Sciatic nerve (tissue), 2 donors: ENCODE results near the gene ECE1. TPM values are rescaled to one million over a fixed set of nuclear protein-coding genes. Genes with fewer than 3 reads are reported as not detected.
"Not testable (repeated sequence)": the region's sequence is repeated elsewhere in the genome, so short reads cannot be mapped to it uniquely, and the experiment has no call there.

Source experiments
- ATAC-seq: fragments of 200-7000 bp; cut with Tn5 transposase; one replicate; pipeline ENCODE4 v1.9.1; 2020; ENCODE audit warnings: mild to moderate bottlenecking, moderate library complexity
- DNase-seq: peaks from one replicate; pipeline ENCODE4 v3.0.0-alpha.2; 2020; ENCODE audit warnings: low spot score
- intact Hi-C: fragments of 100-400 bp; cut with DNase I; formaldehyde crosslinking; loops from one replicate; pipeline ENCODE4 v1.14.2; 2022
- total RNA-seq: library from RNA; stranded (reverse); fragmentation: NEBNext Ultra II Directional; extraction: Animal tissue kit (Norgen Biotek cat#: 25700); gene quantifications from one replicate; pipeline ENCODE4 v1.2.1, GENCODE V29; 2021
- donor health status: DM: no; HTN: no; CAD: no.
- donor health status: DM: no; HTN: no; CAD: no.

Gene ECE1
- total RNA-seq, 1 donor from 2014 or later = 117 TPM

DNA sequence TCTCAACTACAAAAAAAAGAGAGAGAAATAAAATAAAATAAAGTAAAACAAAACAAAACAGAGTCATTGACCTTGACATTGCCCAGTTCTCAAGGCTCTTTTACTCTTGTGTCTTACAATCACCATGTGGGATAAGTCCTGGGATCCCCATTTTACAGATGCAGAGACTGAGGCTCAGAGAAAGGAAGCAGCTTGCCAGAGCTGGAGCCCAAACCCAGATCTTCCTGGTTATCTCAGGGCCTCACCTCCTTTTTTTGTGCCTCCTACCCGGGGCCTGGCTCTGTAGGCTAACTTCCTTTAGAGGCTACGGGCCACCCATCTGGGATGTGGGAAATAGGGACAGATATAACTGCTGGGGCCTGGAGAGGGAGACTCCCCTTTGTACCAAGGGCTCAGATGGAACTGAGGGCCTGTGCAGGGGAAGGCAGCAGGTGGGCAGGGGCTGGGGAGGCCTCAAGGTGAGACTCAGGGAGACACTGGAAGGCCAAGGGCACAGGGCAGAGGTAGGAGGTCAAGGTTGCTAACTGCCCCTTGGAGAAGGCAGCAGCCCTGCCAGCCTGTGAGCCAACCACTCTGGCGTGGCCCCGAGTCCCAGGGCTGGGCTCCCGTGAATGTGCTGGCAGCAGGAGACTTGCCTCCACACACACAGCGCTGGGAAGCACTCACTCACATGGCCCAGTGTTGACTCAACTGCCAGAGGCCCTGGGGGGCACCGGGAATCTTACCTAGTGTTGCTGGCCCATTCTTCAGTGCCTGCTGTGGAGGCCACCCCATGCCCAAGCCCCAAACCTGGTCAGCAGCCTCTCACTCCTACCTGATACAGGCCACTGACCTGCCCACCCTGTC, 6.5 kb upstream of the ECE1 start:
- intact Hi-C loops = no loop called here
- DNase-seq (no peak), ATAC-seq (no peak)

DNA sequence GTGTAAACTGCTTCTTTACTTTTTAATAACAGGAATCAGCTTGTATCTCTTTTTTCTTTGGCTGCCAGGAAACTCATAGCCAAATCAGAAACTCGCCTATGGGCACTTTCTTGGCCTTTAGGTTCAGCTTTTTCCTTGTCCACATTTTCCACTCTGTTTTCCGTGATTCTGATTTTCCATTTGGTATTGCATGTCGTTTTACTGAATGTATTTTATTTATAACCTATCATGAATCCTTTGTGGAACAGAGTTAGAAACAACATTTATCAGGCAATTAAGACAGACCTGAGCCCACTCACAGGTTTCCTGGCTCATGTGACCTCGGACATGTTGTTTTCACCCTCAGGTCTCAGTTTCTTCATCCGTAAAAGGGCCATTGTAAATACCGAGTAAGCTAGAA, 5.3 kb upstream of the ECE1 start:
- DNase-seq = no peak
- no peak for ATAC-seq
- intact Hi-C loops = no loop called here

DNA sequence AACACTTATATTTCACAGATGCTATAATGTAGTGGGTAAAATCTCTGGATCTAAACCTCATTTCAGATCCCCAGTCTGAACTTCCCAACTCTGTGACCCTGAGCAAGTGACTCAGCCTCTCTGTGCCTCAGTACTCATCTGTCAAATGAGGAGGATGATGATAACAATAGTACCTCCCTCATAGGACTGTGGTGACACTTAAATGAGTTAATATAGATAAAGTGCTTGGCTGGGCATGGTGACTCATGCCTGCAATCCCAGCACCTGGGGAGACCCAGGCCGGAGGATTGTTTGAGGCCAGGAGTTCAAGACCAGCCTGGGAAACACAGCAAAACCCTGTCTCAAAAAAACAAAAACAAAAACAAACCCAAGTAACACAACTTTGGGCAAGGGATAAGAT, 4.7 kb upstream of the ECE1 start:
- intact Hi-C loops = no loop called here
- ATAC-seq = no peak
- no peak for DNase-seq

DNA sequence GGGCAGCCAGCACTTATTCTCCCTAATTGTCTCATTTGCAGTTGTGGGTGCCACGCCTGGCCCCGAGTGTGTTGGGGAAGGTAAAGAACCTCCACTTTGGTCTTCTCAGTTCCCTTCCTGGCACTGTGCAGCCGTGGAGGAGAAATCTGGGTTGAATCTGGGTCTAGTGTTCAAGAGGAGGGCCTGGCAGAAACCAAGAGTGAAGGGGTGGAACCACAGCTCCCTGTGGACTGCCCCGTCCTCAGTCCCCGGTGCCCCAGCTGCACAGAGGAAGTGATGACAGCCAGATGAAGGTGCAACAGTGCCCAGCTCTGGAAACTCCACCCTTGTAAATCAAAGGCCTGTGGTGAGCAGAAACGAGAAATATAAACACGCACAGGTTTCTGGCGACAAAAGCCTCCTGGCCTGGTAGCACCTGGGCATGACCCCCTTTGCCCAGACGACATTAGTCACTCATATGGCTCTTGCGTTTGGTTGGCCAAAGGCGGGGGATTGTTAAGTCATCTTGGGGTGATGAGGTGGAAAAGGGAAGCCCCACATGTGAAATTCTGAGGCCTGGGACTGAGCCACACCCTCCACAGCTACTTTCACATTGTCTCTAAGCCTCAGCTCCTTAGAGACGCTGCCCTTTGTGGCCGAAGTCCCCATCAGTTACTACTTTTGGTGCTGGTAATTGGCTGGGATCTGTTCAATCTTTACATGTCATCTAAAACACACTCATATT, 4.2 kb upstream of the ECE1 start:
- DNase-seq = no peak
- intact Hi-C loops = no loop called here
- ATAC-seq = no peak

DNA sequence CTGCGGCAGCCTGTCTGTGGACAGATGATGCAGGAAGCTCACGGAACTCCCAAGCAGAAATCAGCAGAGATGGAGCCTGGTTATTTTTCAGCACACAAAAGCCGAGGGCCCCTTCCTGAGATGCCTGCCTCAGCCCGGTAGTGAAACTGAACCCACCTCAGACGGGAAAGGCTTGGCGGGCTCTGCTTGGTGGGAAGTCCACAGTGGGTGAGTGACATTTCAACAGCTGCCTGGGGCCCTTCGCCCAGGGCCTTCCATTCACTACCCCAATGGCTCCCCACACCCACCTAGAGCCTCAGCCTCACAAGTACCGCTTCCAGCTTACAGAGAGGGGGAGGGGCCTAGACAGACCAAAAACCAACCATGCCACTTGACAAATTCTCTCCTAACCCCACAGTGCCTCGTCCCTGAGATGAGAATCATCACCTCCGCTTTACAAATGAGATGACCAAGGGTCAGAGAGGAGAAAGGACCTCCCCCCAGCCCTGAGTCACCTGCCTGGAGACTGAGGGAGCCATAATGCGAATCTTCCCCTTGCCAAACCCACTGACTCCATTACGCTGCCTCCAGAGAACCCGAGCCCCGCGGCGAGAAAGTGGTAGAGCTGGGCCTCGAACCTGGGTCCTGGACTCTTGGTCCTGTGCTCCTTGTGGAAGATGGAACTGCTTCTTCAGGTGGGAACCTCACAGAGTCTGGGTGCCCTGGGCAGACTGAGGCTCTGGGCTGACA, 3.4 kb upstream of the ECE1 start:
- ATAC-seq (no peak), DNase-seq (no peak)
- intact Hi-C loops = no loop called here

DNA sequence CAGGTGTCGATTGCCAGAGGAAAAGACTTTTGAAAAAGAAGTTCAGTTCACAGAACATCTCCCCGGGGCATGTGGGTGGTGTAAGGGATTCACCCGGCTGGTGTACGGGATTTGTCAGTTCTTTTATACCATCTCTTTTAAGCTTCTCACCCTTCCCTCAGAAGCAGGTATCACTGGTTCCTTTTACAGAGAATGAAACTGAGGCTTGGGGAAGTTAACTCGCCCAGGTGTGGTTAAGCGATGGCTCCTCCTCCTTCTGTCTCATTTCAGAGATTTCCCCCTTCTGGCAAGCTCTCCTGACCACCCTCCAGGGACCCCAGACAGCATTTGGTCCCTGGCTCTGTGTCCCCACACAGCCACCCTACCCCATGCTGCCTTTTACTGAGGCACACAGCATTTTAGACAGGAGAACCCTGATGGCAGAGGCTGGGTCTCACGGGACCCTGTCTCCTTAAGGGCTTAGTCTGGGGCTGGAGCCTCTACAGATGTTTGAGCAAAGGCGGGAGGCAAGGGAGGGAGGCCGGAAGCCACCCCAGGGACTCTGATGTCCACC, 2.8 kb upstream of the ECE1 start:
- intact Hi-C loops = no loop called here
- ATAC-seq (no peak), DNase-seq (no peak)

DNA sequence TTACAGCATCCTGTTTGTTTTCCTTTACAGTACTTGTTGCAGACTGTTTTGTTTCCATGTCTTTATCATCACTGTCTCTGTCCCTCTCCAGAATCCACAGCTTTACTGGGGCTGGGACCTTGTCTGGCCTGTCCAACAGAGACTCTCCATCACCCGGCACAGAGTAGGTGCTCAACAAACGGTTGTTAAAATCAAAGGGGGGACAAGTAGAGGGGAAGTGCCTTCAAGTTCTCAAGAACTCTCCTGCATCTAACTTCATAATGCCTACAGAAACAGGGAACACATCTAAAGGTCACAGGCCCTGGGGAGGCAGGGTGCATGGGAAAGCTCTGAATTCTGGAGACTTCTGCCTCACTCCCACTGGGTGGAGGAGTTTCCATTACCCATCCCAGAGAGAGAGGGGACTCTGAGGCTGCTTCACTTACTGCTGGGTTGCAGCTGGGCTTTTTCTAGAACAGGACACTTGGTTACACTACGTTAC, 2.3 kb upstream of the ECE1 start:
- ATAC-seq (no peak), DNase-seq (no peak)
- intact Hi-C loops = no loop called here

DNA sequence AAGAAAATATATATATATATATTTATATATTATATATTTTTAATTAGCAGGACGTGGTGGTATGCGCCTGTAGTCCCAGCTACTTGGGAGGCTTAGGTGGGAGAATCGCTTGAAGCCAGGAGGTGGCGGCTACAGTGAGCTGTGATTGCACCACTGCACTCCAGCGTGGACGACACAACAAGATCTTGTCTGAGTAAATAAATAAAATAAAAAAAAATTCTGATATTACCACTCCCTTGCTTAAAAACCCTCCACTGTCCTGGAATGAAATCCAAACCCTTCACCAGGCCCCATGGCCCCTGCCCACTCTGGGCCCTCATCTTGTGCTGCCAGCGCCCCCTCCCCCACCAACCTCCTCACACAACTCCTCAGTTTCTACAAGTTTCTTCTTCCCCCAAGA, 1.7 kb upstream of the ECE1 start:
- DNase-seq = no peak
- ATAC-seq = no peak
- intact Hi-C loops = no loop called here

DNA sequence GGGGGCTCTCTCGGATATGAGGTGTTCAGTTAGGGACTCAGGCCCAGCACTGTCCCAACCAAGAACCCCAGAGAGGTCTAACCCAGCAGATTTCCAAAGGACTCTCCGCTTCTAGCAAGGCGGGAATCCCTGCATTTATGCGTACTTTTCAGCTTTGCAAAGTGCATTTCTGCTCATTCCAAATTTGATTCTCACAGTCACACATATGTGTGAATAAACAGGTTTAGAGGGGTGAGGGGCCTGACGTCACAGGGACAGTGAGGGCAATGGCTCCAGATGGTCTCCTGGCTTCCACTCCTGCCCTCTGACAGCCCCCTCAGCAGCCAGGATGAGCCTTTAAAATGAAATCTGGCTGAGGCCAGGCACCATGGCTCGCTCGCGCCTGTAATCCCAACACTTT, 921 bp upstream of the ECE1 start:
- ATAC-seq (no peak), DNase-seq (no peak)
- intact Hi-C loops = no loop called here

DNA sequence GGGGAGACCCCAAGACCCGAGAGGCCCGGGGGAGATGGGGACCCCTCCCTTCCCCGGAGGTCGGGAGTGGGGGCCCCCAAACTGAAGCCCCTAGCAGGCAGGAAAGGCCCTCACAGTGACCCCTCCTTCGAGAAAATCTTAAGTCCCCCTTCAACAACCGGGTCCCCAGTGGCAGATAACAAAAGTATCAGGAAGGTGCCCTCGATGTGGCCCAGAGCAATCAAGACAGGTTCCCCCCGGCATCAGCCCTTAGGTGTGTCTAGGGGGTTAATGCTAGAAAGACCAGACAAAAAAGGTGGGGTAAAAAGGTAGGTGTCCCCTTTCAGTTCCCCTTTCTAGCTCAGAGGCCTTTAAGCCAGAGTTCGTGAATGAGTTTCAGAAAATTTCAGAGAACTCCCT, 282 bp upstream of the ECE1 start:
- DNase-seq = no peak
- intact Hi-C loops = no loop called here
- no peak for ATAC-seq

DNA sequence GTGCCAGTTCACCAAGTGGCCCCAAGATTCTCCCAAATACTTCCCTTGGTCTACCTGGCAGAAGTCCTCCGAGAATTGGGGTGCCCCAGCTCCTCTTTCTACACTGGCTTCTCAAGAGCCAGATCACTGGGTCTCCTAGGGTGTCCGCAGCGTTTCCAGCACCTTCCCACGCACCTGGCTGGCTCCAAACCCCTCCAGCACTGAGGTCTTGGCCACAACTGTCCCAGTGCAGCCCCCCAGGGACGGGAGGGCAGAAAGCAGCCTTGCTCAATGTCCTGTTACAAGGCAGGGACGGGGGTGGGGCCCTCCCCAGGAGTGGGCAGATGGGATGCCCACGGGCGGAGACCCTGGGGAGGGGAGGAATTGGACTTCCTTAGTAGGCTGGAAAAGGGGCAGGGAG, 1.1 kb downstream of the ECE1 start:
- peak; percentile 12 for ATAC-seq
- no peak for DNase-seq
- intact Hi-C loops = loop anchor here (10.0 kb wide), 1 partner anchor 536 kb away; no protein-coding TSS in a partner anchor

DNA sequence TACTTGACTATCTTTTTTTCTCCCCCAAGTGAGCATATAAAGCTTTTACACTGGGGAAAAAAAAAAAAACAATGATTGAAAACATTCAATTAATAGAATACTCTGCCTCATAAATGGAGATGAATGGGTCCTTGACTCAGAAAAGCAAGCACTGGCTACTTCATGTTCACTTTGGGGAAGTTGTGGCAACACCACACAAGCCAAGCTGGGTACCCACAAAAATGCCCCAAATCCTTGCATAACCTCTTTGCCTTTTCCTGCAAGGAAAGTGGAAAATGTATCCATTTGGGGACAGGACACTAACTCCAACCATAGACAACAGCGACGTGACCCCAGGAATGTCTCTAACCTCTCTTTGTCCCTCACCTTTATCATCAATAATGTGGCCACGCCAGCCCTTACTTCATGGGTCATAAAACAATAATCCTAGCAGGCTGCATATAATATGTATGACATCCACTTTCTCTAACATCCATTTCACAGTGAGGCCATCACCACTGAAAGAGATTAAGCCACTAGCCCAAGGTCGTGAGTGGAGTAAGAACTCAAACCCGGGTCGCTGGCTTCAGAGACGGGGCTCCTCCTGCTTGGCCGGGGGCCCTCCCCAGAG, 2.3 kb downstream of the ECE1 start:
- intact Hi-C loops = loop anchor here (10.0 kb wide), 1 partner anchor 537 kb away; no protein-coding TSS in a partner anchor
- ATAC-seq (no peak), DNase-seq (no peak)

DNA sequence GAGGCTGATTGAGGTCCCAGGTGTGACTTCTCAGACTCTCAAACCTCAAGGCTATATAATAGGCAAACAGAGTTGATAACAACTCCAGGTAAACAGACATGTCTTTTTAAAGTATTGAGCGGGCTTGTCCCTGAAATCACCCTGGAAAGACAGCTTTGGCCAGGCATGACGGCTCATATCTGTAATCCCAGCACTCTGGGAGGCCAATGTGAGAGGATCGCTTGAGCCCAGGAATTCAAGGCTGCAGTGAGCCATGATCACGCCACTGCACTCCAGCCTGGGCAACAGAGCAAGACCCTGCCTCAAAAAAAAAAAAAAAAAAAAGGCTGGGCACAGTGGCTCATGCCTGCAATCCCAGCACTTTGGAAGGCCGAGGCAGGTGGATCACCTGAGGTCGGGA, 4.9 kb downstream of the ECE1 start:
- not testable (repeated sequence) for ATAC-seq, DNase-seq
- intact Hi-C loops = loop anchor here (10.0 kb wide), 1 partner anchor 539 kb away; no protein-coding TSS in a partner anchor

DNA sequence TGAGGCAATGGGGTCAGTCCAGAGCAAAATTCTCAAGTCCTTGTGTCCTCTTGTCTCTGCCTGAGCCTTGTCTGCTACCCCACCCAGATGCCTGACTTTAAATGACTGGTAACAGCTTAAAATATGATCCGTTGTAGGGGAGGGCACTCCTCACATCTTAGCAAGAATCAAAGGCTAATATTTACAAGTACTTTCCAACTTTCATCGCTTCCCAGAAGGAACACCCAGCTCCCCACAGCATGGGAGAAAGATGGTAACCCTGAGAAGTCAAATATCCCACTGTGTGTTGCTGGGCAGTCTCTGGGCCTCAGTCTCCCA, 5.2 kb downstream of the ECE1 start:
- intact Hi-C loops = loop anchor here (10.0 kb wide), 1 partner anchor 540 kb away; no protein-coding TSS in a partner anchor
- no peak for DNase-seq
- no peak for ATAC-seq

DNA sequence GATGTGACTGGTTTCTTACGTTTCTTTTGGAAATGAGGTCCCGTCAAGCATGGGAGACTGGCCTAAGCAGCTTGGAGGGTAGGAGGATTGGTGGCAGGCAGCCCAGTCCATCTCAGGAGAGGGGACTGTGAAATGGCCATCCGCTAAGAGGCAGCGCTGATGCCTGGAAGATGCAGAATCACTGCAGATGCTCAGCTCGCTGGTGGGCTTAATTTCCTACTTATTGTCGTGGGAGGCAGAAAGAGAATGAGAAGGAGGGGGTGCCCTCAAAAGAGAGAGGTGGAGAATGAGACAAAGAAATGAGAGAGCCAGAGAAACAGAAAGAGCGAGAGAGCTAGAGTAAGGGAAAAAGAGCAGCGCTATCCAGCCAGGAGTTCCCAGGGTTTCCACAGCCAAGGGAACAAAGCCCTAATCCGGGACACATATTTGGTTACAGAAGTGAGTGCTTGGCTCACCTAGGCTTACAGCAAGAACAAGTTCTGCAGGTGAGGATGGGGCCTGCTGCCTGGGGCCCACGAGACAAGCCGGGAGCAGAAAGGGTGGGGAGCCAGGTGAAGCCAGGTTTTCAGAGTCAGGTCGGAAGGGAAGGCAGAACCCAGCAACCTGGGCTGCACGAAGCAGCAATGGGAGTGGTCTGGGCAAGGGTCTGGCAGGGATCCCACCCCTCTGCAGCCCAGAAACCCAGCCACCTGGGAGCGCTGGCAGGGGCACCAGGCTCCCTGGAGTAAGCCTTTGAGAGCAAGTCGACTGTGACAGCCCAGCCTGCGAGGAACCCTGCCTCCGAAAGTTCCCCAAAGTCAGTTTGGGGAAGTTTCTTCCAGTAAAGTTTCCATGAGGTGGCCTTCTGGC, 5.8 kb downstream of the ECE1 start:
- intact Hi-C loops = loop anchor here (10.0 kb wide), 1 partner anchor 540 kb away; no protein-coding TSS in a partner anchor
- no peak for DNase-seq
- ATAC-seq = peak; percentile 45

DNA sequence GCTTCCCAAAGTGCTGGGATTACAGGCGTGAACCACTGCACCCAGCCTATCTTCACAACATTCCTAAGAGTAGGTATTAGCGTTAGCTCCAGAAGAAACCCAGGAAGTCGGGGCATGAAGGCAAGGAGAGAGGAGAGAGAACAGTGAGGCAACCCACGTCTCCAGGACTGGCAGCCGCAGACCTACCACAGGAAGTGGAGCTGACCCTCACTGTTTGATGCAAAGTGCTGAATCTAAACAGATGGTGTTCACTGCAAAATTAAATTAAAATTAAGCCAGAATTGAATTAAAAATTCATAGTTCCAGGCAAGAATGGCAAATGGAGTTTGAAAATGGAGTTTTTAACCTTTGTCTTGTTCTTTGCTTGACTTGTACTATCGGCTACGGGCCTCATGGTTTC, 6.7 kb downstream of the ECE1 start:
- intact Hi-C loops = loop anchor here (10.0 kb wide), 1 partner anchor 541 kb away; no protein-coding TSS in a partner anchor
- DNase-seq = no peak
- no peak for ATAC-seq

DNA sequence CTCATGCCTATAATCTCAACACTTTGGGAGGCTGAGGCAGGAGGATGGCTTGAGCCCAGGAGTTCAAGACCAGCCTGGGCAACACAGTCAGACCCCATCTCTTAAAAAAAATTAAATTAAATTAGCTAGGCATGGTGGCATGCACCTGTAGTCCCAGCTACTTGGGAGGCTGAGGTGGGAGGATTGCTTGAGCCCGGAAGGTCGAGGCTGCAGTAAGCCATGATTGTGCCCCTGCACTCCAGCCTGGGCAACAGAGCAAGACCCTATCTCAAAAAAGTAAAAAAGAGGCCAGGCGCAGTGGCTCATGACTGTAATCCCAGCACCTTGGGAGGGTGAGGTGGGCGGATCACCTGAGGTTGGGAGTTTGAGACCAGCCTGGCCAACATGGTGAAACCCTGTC, 8.2 kb downstream of the ECE1 start:
- not testable (repeated sequence) for DNase-seq, ATAC-seq

DNA sequence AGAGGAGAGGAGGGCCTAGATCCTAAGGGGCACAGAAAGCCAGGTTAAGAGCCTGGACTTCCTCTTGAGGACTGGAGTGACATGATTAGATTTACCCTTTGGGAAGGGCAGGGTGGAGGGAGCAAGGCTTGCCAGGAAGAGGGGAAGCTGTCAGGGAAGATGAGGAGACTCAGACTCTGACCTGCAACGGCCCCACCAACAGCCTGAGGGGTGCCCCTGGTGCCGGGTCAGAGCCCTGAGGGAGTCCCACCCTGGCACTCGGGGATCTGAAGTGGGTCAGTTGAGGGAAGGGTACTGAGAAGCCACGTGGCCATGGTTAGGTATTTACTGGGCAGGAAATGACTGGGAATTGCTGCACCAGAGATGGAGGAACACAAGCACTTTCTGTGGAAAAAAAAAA, 9.8 kb downstream of the ECE1 start:
- ATAC-seq (no peak), DNase-seq (no peak)
- intact Hi-C loops = loop anchor here (10.0 kb wide), 1 partner anchor 544 kb away; no protein-coding TSS in a partner anchor

More for the DNA sequence above, 8.2 kb downstream of the ECE1 start:
- intact Hi-C loops = loop anchor here (10.0 kb wide), 1 partner anchor 543 kb away; no protein-coding TSS in a partner anchor
